Left kidney (tissue), 2 donors: Measurements from ENCODE around the gene KRT81. TPM values are rescaled to one million over a fixed set of nuclear protein-coding genes. Genes with fewer than 3 reads are reported as not detected.
"Not testable (repeated sequence)": the region's sequence is repeated elsewhere in the genome, so short reads cannot be mapped to it uniquely, and the experiment has no call there.

ENCODE experiments used
- DNase-seq: peaks from one replicate; pipeline ENCODE4 v3.0.0-alpha.2; 2013
- polyA plus RNA-seq: library from polyadenylated mRNA; unstranded; fragments of 120-200 nt; gene quantifications from one replicate; pipeline ENCODE4 v1.2.1, GENCODE V29; 2013; ENCODE audit not compliant: insufficient read length

Gene KRT81
- polyA plus RNA-seq, 1 donor = not detected

DNA sequence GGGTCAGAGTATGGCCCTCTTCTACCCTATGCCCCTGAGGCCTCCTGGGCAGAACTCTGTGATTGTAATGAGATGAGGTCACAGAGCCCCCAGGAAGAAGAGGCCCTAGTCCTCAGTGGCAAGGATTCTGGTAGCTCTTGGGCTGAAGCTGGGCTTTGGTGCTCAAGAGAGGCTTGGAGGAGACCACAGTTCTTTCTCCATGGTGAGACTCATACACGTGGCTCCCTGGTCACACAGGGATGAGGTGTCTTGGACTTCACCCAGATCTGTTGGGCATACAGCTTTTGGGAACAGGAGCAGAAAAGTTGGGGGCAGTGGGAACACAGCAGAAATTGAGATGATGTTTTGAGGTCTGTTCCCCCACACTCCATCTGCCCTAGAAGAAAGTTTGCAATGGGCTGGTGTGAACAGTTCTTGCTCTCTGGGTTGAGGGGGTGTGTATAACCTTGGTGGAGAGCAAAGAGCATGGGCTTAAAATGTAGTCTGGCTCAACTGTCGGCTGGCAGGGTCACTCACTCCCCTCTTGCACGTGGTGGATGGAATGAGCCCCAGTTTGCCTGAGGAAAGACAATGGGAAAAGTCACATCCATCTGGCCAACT, 16.7 kb downstream of the KRT81 start, which contains the start of gene KRT86:
Gene KRT86, plus strand, starts transcription at position 125 of the 600 bp plus-strand sequence. CDS start 27,272 bp downstream, outside the sequence.
- DNase-seq = no peak

DNA sequence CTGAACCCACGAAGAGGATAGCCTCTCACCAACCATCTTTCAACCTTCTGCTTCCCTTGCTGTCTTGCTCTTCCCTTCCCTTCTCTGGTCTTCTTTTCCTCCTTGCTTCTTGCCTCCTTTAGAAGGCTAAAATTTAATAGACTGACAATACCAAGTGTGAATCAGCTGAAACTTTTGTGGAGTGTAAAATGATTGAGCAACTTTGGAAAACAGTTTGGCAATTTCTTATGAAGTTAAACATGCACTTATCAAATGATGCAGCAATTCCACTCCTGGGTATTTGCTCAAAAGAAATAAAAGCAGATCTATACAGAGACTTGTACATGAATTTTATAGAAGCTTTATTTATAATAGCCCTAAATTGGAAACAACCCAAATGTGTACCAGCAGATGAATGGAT, 20.2 kb downstream of the KRT81 start:
- DNase-seq = no peak

DNA sequence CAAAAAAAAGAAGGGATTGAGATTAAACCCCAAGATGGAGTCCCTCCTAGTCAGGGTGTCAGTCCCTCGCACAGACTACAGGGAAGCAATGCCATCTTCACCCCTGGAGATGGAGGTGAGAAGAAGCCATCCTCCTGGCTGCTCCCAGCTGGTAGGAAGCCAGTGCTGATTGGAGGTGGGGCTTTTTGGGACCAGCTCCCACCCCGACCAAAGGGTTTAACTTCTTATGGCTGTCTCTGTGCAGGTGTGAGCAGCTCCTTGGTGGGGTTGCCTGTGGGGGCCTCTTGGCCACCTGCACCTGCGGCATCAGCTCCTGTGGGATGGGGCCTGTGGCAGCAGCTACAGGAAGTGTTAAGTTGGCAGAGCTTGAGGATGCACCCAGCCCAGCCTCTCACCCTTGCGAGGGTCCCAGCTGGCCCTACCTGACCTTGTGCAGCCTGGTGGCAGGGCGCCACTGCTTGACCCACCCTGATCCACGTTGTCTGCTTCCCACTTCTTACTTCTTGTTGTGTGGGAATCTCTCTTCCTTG, 20.7 kb downstream of the KRT81 start:
- DNase-seq = no peak

DNA sequence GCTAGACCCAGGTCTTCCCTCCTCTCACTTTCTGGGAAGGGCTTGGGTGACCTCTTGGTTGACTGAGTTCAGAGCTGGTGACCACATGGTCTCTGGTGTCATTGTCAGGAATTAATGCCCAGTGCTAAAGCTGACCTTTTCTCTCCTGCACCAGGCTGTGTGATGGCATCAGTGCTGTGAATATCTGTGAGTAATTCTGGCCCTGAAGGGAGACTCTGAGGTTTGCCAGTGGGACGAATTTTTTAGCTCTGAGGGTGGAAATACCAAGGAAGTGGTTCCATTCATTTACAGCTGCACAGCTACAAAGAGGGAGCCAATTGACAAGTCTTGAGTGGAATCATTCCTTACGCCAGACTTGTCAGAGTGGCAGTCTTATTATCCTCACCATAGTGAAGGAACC, 23.1 kb downstream of the KRT81 start:
- no peak for DNase-seq

DNA sequence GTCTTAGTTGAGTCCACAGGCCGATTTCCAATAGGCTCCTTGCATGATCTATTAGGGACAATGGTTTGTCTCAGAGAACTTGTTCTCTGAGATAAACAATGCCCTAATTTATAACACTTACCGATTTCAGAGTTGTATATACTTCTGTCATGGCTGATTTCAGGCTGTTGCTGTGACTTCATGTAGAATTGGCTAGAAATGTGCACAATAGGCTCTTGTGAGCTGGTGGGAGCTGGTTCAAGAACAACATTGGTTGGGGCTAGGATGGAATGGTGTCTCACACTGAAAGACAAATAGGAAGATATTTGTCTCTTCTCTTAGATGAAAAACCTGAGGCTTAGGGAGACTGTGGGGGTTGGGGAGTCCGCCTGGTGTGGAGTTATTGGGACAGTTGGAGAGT, 23.6 kb downstream of the KRT81 start:
- DNase-seq = no peak

DNA sequence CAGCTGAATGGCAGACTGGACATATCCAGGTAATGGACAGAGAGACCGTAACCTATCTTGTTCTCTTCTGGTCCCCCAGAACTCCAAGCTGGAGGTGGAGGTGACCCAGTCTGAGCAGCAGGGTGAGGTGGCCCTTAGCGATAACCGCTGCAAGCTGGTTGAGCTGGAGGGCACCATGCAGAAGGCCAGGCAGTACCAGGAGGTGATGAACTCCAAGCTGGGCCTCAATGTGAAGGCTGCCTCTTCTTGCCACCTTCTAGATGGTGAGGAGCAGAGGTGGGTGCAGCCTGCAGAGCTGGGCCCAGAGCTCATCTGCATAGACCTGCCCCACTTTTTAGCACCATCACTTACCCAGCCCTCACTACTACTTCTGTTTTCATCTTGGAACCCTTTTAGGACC, 24.1 kb downstream of the KRT81 start:
- DNase-seq = no peak

DNA sequence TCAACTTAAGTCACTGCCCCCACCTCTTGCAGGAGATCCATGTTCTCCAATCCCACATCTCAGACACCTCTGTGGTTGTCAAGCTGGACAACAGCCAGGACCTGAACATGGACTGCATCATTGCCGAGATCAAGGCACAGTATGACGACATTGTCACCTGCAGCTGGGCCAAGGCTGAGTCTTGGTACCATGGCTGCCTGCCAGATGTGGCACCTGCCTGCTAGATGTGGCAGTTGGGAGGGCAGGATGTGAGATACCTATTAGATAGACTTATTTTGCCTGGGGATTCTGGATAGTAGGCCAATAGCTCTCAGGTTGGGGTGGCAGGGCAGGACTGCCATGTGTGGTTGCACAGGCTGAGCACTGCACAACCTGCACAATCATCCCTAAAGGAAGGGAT, 24.8 kb downstream of the KRT81 start:
- no peak for DNase-seq

DNA sequence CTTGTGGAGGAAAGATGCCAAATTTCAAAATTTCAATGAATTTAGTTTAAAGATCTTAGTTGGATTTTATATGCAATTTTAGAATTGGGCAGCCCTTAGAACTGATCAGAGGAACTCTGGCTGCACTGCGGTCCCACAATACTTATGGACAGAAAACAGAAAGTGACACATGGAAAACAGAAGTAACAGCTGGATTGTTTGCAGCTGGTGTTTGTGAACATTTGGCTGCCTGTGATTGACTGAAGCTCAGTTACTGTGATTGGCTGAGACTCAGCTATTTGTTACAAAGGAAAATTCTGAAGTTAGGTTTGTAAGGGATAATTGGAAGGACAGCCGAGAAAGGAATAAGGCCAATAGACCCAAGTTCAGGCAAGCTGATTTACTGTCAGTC, 26.9 kb downstream of the KRT81 start:
- DNase-seq = no peak

DNA sequence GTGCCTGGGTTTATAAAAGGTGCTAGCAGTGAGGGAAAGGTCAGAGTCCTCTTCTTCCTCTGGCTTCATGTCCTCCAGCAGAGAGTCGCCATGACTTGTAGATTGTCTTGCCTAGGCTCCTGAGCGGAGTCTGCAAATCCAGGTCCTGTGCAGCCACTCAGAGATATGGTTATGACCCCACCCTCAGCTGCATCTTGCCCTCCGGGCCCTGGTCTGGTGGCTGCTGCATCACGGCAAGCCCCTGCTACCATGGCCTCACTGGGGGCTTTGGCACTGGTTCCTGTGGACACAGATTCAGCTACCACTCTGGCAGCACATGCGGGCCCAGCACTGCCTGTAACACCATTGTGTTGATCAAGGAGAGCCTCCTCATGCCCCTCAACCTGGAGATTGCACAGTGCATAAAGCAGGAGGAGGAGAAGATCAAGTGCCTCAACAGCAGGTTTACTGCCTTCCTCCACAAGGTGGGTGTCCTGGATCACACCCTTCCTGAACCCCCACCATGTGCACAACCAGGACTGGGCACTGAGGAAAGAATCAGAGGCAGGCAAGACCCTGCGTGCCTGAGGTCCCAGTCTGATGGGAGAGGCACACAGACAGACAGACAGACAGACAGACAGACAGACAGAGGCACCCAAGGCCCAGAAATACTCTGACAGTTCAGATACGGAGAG, 27.4 kb downstream of the KRT81 start:
- DNase-seq = no peak

DNA sequence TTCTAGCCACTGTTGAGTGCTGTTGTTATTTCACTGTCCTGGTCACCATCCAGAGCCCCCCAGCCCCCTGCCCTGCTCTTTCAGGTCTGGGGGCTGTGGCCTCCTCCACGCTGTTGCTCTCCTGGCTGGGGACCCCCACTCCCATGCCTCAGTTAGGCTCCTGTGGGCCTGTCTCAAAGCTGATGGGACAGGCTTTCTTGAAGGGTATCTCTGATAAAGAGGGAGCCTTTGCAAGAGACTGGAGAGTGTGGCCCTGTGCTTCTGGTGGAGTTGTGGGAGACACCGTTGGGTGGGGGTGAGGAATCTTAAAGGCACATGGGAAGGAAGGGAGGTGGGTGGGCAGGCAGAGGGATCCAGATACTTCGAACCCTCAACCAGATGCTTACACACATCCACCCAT, 29.0 kb downstream of the KRT81 start:
- no peak for DNase-seq

DNA sequence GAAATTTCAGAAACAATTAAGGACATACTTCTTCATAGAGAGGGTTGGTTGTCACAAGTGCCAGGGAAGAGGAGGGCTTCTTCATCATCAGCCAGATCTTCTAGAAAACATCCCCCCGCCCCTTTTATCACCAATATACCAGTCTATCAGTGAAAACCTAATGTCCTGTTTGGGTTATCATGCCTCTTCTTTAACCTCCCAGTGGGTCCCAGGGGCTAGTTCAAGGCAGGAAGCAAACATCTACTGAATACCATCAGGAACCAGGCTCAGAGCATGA, 30.2 kb downstream of the KRT81 start:
- no peak for DNase-seq

DNA sequence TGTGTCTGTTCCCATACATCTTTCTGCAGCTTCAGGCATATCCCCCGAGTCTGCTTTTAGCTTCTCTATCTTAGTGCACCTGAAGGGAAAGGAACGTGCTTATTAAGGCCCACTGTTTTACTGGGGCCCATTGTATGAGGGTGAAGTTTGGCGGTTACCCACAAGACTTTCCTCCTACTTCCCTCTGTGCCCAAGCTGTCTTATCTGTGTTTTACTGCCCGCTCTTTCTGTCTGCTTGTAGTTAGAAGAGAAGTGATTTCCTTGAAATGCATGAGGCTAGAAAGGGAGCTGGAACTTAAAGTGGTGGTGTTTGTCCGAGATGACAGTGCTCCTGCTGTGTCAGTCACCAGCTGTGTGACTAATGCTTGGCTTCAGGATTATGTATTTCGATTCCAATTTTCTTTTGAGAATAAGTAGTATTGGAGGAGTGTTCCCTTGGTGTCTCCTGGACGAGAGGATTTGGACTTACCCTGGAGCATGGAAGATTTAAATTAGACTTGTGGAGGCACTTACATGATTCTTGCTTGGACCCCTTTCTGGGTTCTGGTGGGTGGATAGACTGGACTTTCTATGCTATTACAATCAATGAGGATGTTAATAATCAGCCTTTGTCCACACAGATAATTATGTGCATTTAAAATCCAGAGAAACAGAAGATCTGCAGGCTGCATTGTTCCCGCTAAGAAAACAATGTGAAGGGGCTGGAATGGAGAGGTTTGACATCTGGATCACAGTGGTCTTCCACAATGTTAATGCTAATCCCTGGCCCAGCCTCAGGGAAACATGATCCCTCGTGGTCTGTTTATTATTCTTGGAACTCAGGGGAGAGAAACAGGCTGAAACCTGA, 30.8 kb downstream of the KRT81 start:
- DNase-seq = no peak

DNA sequence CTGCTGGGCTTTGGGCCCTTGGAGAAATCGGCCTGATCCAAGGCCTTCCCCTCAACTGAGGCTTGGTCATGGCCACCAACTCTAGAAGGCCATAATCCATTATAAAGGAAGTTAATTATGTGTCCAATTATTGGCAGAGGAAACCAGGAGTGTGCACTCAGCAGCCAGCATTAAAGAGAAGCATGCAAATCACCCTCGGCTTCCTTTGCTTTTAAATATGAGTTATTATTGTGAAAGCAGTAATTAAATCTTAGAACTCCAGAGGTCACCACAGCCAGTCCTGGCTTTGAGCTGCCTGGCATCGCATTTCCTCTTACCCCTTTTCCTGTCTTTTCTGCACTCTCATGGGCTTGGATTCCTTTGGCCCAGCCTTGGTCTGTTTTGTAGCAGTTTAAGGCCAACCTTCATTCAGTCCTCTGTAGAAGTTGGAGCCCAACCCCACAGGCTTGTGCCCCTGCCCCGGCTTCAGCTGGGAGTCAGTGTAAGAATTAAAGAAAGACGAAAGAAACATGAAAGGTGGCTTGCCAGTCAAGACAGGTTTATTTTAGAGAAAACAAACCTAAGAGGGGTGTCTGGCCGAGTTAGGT, 31.6 kb downstream of the KRT81 start:
- no peak for DNase-seq

DNA sequence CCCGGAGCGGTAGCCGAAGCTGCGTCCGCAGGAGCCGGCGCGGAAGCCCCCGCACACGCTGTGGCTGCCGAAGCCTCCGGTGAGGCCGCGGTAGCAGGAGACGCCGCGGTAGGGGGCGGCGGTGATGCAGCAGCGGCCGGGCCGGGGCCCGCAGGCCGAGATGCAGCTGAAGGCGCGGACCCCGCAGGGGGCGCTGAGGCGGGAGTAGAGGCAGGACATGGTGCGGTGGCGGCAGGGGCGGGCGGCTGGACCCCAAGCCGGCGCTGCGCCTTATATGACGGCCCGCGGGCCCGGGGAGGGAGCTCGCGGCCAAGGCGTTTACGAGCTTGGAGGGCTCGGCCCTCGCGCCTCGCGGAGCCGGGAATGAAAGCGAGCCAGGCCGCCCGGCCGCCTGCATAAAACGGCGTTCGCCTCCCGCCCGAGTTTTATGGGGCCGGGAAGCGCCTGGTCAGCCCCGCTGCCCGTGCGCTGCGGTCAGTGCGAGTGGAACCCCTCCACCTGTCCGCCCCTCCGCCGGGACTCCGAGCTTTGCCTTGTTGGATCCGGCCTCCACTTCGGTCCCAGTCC, 32.9 kb downstream of the KRT81 start:
- DNase-seq = no peak

DNA sequence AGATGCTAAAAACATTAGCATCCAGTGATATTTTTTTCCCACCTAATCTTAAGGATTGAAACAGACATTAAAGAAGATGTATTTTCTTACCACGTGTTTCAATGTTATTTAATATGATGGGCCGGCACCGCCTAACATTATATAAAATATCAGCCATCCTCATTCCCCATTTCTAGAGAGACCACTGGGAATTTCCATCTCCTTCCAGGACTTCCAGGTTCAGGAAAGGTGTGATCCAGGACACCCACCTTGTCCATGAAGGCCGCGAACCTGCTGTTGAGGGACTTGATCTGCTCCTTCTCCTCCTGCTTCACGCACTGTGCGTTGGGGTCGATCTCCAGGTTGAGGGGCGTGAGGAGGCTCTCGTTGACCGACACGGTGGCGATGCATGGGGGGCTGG, 33.4 kb downstream of the KRT81 start:
- DNase-seq = not testable (repeated sequence)

DNA sequence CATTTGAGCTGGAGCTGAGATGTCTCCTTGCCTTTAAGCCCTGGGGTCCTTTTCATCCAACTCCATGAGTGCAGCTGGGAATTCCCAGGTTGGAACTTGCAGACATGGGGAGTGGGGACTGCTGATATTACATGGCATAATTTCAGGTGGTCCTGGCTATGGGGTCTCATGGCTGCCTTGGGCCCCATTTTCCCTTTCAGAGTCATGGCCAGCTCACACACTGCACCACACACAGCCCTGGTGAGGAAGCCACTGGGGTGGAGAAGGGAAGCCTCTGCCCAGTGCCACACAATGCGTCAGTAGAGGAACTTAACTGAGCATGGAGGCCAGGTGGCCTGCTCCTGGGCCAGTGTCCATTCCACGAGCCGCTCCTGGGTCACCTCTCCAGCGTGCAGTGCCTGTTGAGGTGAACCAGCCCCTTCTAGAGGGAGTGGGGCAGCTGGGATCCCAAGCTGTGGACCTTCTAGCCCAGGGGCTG, 34.2 kb downstream of the KRT81 start:
- no peak for DNase-seq

DNA sequence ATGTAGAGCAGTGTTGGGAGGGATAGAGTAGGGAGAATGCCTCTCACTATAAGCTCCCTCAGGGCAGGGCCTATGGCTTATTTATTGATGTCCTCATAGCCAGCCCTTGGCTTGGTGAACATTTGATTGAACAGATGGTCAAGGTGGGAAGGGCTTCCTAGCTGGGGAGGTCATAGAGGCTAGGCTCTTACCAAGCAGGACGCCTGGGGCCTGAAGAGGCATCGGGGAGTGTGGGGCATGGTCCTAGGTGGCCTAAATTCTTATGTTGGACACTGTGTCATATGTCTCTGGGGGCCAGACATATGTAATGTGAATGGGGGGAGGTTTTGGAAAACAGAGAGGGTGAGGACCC, 34.8 kb downstream of the KRT81 start:
- no peak for DNase-seq

DNA sequence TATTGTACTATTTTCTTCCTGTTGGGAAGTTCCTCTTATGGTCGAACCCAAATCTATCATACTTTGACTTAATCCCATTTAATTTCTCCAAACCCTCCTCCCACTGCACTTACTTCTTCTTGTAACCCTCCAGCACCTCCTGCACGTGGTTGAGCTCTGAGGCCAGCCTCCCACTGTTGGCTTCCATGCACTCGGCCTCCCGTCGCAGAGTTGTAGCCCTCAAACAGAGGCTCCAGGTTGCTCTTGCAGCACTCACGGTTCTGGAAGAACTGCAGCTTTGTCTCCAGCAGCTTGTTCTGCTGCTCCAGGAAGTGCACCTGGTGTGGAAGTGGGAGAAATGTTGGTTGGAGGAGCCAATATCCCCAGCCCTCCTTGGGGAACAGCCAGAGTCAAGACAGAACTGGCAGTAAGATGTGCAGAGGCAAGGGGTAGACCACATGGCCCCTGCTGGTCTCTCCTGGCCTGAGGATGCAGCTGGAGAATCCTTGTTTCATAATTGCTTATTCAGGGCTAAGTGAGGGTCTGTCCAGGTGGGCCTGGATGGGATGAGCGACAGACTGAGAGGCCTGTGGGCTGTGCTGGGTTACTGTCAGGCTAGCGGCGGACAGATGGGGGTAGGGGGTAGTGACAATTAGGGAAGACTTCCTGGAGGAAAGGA, 35.3 kb downstream of the KRT81 start:
- no peak for DNase-seq

DNA sequence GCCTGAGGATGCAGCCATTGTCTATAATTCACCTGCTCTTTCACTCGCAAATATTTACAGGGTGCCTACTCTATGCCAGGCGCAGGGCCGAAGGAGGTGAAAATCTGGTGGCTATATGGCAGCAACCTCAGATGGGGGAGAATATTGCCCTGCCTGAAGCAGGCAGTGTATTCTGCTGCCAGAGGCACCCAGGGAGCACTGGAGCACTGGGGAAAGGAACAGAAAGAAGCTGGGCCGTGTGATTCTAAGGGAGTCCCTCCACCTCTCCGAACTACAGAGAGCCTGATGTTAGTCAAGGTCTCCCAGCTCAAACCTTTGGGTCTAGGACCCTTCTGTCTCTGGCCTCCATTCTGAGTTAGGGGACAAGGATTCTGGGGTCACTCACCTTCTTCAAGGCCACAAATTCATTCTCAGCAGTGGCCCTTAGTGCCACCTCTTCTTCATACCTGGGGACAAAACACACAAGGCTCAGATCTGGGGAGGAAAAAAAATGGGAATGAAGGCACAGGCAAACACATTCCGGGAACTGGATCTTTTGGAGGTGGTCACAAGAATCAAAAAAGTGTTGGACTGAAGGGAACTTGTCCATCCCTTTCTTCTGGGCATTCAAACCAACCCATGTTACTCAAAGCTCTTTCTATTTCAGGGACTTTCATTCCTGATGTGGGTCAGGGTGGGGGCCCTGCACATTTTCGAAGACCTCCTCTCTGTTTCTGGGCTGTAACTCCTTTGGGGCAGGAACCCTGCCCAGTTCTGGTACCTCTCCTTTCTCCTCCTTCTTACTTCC, 36.2 kb downstream of the KRT81 start:
- no peak for DNase-seq

DNA sequence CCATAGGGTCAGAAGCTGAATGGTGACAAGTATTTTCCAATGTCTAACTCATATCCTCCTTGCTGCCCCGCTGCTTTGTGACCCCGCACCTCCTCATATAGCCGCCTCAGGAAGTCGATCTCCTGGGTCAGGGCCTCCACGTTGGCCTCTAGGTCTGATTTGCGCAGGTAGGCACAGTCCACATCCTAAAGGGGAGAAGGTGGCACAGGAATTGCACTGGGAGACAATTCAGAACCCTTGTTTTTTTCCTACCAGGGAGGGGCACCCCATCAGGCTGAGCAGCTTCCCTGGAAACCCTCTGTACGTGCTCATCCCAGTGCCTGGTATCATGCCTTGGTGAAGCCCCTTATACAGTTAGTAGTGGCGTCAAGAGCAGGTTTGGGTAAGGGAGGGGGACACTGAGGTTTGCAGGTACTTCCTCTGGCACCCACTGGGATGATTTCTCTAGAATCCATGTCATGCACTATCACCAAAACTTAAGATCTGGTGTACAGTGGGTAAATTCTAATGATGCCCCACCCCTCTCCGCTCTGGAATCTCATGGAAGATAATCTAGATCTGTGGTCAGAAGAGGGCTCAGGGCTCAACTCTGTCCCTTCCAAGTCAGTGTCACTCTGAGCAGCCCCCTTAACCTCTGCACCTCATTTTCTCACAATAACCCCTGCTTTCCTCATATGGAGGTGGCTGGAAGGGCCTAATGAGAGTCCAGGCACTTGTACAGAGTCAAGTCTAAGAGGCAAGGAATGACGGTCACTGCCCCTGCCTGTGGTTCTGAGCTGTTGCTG, 37.0 kb downstream of the KRT81 start:
- DNase-seq = no peak
